Keratinocyte (primary cell): ENCODE measurements around the gene NUDT2.

Experiments used
- CTCF ChIP-seq, 3 experiments: IDR thresholded peaks in 1 of 3; conservative IDR thresholded peaks in 1 of 3; optimal IDR thresholded peaks in 1 of 3; 2 replicates in 2 of 3; 3 replicates in 1 of 3; pipeline versions ENCODE3 to v1.5.1; 2011; ENCODE audit warnings: low read length in 3 of 3, mild to moderate bottlenecking in 3 of 3, moderate library complexity in 2 of 3, control low read depth in 1 of 3, inconsistent platforms in 1 of 3; ENCODE audit not compliant: insufficient read depth in 2 of 3; ENCODE audit errors: extremely low read depth in 1 of 3
- EZH2 ChIP-seq: IDR thresholded peaks from one replicate; pipeline ENCODE4 v1.6.1; 2012; ENCODE audit warnings: inconsistent platforms, mild to moderate bottlenecking, low read length, moderate library complexity

GRCh38 chr9:34371886-34372466 lies 42.6 kb downstream of the NUDT2 start:
- TF ChIP-seq CTCF (optimal IDR thresholded peaks at IDR 0.05 in 1 of 3, IDR thresholded peaks at IDR 0.05 in 1 of 3, conservative IDR thresholded peaks at IDR 0.05 in 1 of 3; ENCODE audit: extremely low read depth in 1 of 3, insufficient read depth in 2 of 3, low read length in 3 of 3) (no peak), EZH2 (no peak)
